ENCODE measurements around the gene ATG16L1.

ATG16L1 gene

DNA sequence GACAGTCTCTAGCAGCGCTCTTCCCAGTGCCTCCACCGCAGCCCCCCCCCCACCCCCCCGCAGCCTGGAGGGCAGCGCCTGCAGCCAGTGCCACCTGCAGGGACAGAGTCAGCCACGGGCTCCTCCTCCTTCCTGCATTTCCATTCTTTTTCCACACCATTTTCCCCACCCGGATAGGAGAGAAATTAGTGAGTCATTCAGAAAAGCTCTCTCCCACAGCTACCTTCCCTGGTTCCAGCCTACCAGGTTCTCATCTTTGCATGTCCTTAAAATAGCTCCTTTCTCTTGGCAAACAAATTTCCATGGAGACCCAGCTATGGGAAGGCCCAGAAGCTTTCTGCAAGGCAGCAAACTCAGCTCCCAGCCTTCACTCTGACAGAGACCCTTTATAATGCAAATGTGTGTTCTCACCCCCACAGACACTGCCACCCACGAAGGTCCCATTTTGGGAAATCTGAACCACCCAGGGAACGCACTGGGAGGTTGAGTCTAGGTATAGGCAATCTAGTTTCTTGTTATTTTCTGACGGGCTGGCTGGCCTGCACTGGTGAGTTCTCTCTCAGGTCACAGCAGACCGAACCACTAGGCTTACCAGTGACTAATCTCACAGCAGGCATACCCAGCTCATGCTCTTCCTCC lies 41.8 kb upstream of the ATG16L1 start:
- TF ChIP-seq, protein P1, sequence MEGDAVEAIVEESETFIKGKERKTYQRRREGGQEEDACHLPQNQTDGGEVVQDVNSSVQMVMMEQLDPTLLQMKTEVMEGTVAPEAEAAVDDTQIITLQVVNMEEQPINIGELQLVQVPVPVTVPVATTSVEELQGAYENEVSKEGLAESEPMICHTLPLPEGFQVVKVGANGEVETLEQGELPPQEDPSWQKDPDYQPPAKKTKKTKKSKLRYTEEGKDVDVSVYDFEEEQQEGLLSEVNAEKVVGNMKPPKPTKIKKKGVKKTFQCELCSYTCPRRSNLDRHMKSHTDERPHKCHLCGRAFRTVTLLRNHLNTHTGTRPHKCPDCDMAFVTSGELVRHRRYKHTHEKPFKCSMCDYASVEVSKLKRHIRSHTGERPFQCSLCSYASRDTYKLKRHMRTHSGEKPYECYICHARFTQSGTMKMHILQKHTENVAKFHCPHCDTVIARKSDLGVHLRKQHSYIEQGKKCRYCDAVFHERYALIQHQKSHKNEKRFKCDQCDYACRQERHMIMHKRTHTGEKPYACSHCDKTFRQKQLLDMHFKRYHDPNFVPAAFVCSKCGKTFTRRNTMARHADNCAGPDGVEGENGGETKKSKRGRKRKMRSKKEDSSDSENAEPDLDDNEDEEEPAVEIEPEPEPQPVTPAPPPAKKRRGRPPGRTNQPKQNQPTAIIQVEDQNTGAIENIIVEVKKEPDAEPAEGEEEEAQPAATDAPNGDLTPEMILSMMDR (IDR thresholded peaks at IDR 0.05; ENCODE audit: insufficient read depth, low read depth, low read length, missing control alignments): no peak
- no peak overlapping the region for H3K4me3 ChIP-seq (ENCODE audit: low read depth, low read length)
- DNase-seq (ENCODE audit: low read depth): no peak

GRCh38 chr2:233210281-233210680 lies 41.2 kb upstream of the ATG16L1 start:
- no peak overlapping the region for H3K4me3 ChIP-seq (ENCODE audit: low read depth, low read length)
- TF ChIP-seq, protein P1 (IDR thresholded peaks at IDR 0.05; ENCODE audit: insufficient read depth, low read depth, low read length, missing control alignments): no peak
- DNase-seq (ENCODE audit: low read depth): no peak

DNA sequence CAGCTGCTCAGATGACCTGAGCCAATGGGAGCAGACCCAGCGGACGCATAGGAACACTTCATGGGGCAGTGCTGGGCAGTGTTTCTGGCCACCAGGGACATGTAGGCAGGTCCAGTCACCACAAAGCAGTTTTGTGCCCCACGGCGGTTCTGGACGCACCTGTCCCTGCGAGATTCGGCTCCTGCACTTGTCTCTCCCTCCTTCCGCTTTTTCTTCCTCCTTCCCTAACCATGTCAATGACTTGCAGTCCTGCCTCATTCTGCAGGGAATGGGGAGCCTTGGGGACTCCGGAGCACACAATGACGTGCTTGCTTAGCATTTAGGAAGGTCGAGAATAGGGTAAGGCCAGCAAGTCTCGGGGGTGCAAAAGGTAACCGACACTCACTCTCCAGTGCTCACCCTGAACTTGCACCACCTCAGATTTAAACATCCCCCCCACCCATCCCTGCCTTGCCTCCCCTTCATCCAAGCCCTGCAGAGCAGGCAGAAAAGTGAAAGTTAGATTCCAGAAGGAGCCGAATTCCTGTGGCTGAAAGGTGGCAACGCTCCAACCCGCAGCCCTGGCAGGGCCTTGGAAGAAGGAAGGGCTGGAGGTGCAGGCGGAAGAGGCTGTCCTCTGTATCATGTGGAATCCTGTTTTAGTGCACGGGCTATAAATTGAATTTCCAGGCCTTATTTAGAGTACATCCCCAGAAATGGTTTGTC lies 40.5 kb upstream of the ATG16L1 start:
- no peak for DNase-seq (ENCODE audit: low read depth)
- H3K4me3 ChIP-seq (ENCODE audit: low read depth, low read length): no peak overlapping the region
- TF ChIP-seq, protein P1 (IDR thresholded peaks at IDR 0.05; ENCODE audit: insufficient read depth, low read depth, low read length, missing control alignments): no peak

GRCh38 chr2:233211548-233211895 lies 40.0 kb upstream of the ATG16L1 start:
- no peak overlapping the region for H3K4me3 ChIP-seq (ENCODE audit: low read depth, low read length)
- TF ChIP-seq, protein P1 (IDR thresholded peaks at IDR 0.05; ENCODE audit: insufficient read depth, low read depth, low read length, missing control alignments): no peak
- no peak for DNase-seq (ENCODE audit: low read depth)

DNA sequence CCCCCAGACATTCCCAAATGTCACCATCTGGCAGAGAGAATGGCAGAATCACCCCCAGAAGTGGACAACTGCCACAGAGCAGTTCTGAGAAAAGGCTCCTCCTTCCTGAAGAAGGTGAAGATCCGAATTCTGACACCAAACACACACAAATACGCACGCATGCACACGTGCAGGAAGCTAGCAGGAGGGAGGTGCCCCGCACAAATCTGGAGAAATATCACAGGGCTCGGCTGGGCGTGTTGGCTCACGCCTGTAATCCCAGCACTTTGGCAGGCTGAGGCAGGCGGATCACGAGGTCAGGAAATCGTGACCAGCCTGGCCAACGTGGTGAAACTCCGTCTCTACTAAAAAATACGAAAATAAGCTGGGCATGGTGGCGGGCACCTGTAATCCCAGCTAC lies 38.5 kb upstream of the ATG16L1 start:
- no peak overlapping the region for H3K4me3 ChIP-seq (ENCODE audit: low read depth, low read length)
- no peak for DNase-seq (ENCODE audit: low read depth)
- TF ChIP-seq, protein P1 (IDR thresholded peaks at IDR 0.05; ENCODE audit: insufficient read depth, low read depth, low read length, missing control alignments): no peak

DNA sequence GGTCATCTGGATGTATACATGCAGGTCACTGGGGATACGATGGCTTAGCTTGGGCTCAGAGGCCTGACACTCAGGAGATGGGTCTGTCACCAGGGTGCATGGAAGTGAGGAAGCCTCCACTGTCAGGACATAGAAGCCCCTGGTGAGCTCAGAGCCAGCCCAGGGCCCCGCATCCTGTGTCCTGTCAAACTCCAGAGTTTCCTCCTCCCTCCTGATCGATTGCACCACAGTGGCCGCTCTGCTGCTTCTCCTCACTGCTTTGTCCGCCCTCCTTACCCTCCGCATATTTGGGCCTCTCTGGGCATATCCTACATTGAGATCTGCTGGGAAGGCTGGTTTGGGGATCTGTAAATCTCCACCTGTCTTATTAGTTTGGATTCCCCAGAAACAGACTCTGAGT lies 37.5 kb upstream of the ATG16L1 start:
- TF ChIP-seq, protein P1 (IDR thresholded peaks at IDR 0.05; ENCODE audit: insufficient read depth, low read depth, low read length, missing control alignments): no peak
- no peak overlapping the region for H3K4me3 ChIP-seq (ENCODE audit: low read depth, low read length)
- no peak for DNase-seq (ENCODE audit: low read depth)
